Caco-2 (cell line): ENCODE results near the gene P2RX3. TPM values are rescaled to one million over a fixed set of nuclear protein-coding genes. Genes with fewer than 3 reads are reported as not detected.
A peak's percentile ranks its signal among the peaks of the same experiment; 100 is the strongest.

Source experiments
- BruUV-seq: library from RNA; stranded (reverse); fragments of 400-500 nt; replicated peaks from 2 replicates; lab custom pipeline; 2021; lab: Mats Ljungman, UMichigan
- CTCF ChIA-PET: fragments of 300-600 bp; sonication (Branson Sonifier 250); formaldehyde crosslinking; loops from one replicate; lab custom pipeline; 2022; ENCODE audit warnings: antibody characterized with exemption; lab: Charles Lee
- POLR2A ChIA-PET: fragments of 300-600 bp; sonication (Branson Sonifier 250); formaldehyde crosslinking; loops from one replicate; lab custom pipeline; 2022; ENCODE audit warnings: antibody characterized with exemption; lab: Charles Lee
- DNase-seq, 2 experiments: peaks; one replicate each; pipeline versions ENCODE4 v3.0.0 to v3.0.0-alpha.2; 2020 to 2022
- H3K27me3 ChIP-seq: replicated peaks from 2 replicates; pipeline ENCODE4 v1.6.0; 2011; ENCODE audit warnings: low read length; ENCODE audit not compliant: control insufficient read depth, insufficient read depth
- H3K36me3 ChIP-seq: 2 replicates; pipeline ENCODE4 v1.5.1; 2011; ENCODE audit warnings: low read length; ENCODE audit not compliant: control insufficient read depth, insufficient read depth
- H3K4me1 ChIP-seq: fragments of 250-450 bp; sonication (Bioruptor Pico); 2 replicates; pipeline ENCODE4 v1.5.1; 2020; ENCODE audit warnings: mild to moderate bottlenecking
- H3K4me3 ChIP-seq: 2 replicates; pipeline ENCODE4 v1.5.1; 2011; ENCODE audit warnings: low read depth, mild to moderate bottlenecking, control low read depth, low read length
- H3K9me3 ChIP-seq: fragments of 250-450 bp; sonication (Bioruptor Pico); 2 replicates; pipeline ENCODE4 v1.5.1; 2020; ENCODE audit warnings: mild to moderate bottlenecking, moderate library complexity
- H3K27ac Mint-ChIP-seq: one replicate; pipeline ENCODE4 v1.8.0; 2022; ENCODE audit warnings: mixed read lengths; ENCODE audit not compliant: unreplicated experiment
- H3K27me3 Mint-ChIP-seq: one replicate; pipeline ENCODE4 v1.8.0; 2022; ENCODE audit warnings: mixed read lengths; ENCODE audit not compliant: insufficient read depth, unreplicated experiment
- H3K36me3 Mint-ChIP-seq: one replicate; pipeline ENCODE4 v1.8.0; 2022; ENCODE audit warnings: mild to moderate bottlenecking, mixed read lengths; ENCODE audit not compliant: insufficient read depth, unreplicated experiment
- H3K4me1 Mint-ChIP-seq: one replicate; pipeline ENCODE4 v1.8.0; 2022; ENCODE audit warnings: low read depth, mixed read lengths; ENCODE audit not compliant: unreplicated experiment
- H3K4me3 Mint-ChIP-seq: one replicate; pipeline ENCODE4 v1.8.0; 2022; ENCODE audit warnings: mild to moderate bottlenecking, moderate library complexity, mixed read lengths; ENCODE audit not compliant: unreplicated experiment
- H3K9me3 Mint-ChIP-seq: one replicate; pipeline ENCODE4 v1.8.0; 2022; ENCODE audit warnings: mixed read lengths; ENCODE audit not compliant: unreplicated experiment
- intact Hi-C: fragments of 100-400 bp; cut with micrococcal nuclease; formaldehyde crosslinking; loops from one replicate; pipeline ENCODE4 v1.10.0; 2022; ENCODE audit not compliant: unreplicated experiment
- total RNA-seq: library from RNA; stranded (reverse); gene quantifications from 2 replicates; pipeline ENCODE4 v1.2.3, GENCODE V29; 2022
- TF ChIP-seq, protein P1 (sequence below), 2 experiments: fragments of 200-600 bp in 1 of 2; IDR thresholded peaks; 1 replicate in 1 of 2; 2 replicates in 1 of 2; pipeline versions ENCODE4 v1.5.1 to v1.8.0; 2011 to 2022; ENCODE audit warnings: antibody characterized with exemption in 1 of 2, control low read depth in 1 of 2, inconsistent platforms in 1 of 2, low read depth in 1 of 2, low read length in 1 of 2, mild to moderate bottlenecking in 1 of 2, moderate library complexity in 1 of 2; ENCODE audit not compliant: insufficient read depth in 1 of 2, severe bottlenecking in 1 of 2, unreplicated experiment in 1 of 2

The P2RX3 gene
- total RNA-seq, 1 experiment from 2014 or later: not detected

DNA sequence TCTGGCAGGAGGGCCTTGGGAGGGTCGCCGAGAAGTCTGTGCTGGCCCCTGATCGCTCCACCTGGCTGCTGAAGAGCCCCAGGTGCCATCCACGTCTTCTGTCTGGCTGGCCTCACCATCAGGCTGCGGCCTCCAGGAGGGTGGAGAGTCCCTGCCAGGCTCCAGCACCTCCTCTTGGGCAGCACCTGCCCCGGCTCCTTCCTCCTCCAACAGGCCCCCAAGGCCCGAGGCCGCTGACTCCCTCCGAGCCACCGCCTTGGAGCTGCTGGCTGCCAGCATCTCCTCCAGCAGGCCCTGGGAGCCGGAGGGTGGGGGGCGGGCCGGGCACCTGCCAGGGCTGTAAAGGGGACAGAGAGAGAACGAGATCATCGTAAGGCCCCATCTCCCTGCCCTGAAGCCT is 35.7 kb upstream of the P2RX3 start:
- Histone ChIP-seq H3K9me3 (no peaks in the 10 kb centered on the region; the same call in 1 of the 2 replicates), H3K36me3 (peaks cover 22% of the 10 kb centered on the region), H3K4me3 (no peak overlapping the region), H3K4me1 (no peaks in the 10 kb centered on the region), H3K27me3 (no peaks in the 10 kb centered on the region)
- DNase-seq: no peak
- H3K36me3 Mint-ChIP-seq: peaks cover 90% of the 10 kb centered on the region
- no peaks in the 10 kb centered on the region for H3K9me3 Mint-ChIP-seq
- no peaks in the 10 kb centered on the region for H3K27me3 Mint-ChIP-seq
- no peak overlapping the region for H3K27ac Mint-ChIP-seq
- BruUV-seq: no TSS peak
- H3K4me3 Mint-ChIP-seq: no peak overlapping the region
- intact Hi-C loops: no loop called here
- TF ChIP-seq, protein P1, sequence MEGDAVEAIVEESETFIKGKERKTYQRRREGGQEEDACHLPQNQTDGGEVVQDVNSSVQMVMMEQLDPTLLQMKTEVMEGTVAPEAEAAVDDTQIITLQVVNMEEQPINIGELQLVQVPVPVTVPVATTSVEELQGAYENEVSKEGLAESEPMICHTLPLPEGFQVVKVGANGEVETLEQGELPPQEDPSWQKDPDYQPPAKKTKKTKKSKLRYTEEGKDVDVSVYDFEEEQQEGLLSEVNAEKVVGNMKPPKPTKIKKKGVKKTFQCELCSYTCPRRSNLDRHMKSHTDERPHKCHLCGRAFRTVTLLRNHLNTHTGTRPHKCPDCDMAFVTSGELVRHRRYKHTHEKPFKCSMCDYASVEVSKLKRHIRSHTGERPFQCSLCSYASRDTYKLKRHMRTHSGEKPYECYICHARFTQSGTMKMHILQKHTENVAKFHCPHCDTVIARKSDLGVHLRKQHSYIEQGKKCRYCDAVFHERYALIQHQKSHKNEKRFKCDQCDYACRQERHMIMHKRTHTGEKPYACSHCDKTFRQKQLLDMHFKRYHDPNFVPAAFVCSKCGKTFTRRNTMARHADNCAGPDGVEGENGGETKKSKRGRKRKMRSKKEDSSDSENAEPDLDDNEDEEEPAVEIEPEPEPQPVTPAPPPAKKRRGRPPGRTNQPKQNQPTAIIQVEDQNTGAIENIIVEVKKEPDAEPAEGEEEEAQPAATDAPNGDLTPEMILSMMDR (IDR thresholded peaks at IDR 0.05; ENCODE audit: insufficient read depth in 1 of 2, low read depth in 1 of 2, low read length in 1 of 2, severe bottlenecking in 1 of 2, unreplicated experiment in 1 of 2): no peak
- H3K4me1 Mint-ChIP-seq: peaks cover 15% of the 10 kb centered on the region
- POLR2A ChIA-PET: no interaction called here
- CTCF ChIA-PET: no interaction called here

DNA sequence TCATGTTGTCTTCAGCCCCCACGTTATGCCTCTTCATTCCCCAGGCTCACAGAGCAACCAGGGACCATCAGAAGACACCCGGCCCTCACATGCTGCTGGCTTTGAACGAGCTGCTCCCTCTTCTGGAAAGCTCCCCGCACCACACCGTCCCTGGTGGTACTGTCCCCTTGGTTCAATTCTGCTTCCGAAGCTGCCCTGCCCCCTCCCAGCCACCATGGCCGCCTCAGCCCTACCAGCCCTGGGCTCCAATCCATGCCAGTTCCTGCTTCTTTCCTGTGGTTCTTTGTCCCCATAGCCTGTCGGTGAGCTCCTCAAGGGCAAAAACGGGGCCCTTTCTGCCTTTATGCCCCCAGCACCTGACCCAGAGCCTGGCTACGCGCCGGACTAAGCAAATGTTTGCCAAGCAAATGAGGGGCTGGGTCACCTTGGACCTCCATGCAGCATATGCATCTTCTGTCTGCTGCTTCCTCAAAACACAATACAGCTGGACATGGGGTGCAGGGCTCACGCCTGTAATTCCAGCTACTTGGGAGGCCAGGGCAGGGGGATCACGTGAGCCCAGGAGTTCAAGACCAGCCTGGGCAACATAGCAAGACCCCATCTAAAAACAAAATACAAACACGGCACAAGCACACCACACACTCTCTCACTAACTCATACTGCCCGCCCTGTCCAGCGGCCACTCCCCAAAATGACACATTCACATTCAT is 34.7 kb upstream of the P2RX3 start:
- intact Hi-C loops: no loop called here
- POLR2A ChIA-PET: no interaction called here
- no peaks in the 10 kb centered on the region for H3K4me1 ChIP-seq

DNA sequence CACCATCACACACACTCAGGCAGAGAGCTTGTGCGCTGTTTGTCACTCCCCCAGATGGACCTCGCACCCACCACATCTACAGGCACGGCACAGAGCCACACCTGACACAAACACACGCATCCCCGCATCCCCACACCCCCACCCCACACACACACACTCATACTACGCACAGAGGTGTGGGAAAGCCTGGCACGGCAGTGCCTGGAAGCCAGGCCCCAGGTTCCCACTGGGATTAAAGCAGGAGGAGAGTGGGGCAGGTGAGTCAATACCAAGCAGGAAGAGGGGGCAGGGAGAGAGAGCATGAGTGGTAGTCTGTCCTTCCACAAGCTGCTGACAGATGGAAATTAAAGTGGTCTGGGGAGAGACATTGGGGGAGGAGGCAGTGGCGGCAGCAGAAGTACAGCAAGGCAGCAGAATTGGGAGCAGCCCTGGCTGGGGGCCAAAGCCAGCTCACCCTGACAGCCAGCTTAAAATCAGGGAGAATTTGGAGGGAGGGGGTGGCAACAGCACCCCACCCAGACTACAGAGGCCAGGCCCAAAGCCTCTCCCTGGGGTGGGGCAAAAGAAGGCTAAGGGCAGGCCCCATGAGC is 34.1 kb upstream of the P2RX3 start:
- Mint-ChIP-seq H3K27ac (peak overlapping the region; percentile 59), H3K4me3 (no peak overlapping the region), H3K9me3 (no peaks in the 10 kb centered on the region), H3K4me1 (peaks cover 26% of the 10 kb centered on the region), H3K27me3 (no peaks in the 10 kb centered on the region), H3K36me3 (peaks cover 90% of the 10 kb centered on the region)
- ChIA-PET CTCF (interaction anchor here (1.6 kb wide), 1 partner anchor 26 kb away, joined by 3 read pairs; no protein-coding TSS in a partner anchor), POLR2A (no interaction called here)
- no peaks in the 10 kb centered on the region; the same call in 1 of the 2 replicates for H3K9me3 ChIP-seq
- no peaks in the 10 kb centered on the region for H3K4me1 ChIP-seq
- TF ChIP-seq, protein P1 (IDR thresholded peaks at IDR 0.05; ENCODE audit: insufficient read depth in 1 of 2, low read depth in 1 of 2, low read length in 1 of 2, severe bottlenecking in 1 of 2, unreplicated experiment in 1 of 2): no peak
- no peak for DNase-seq
- no TSS peak for BruUV-seq
- H3K4me3 ChIP-seq: no peak overlapping the region
- peaks cover 21% of the 10 kb centered on the region for H3K36me3 ChIP-seq
- no peaks in the 10 kb centered on the region for H3K27me3 ChIP-seq
- intact Hi-C loops: no loop called here

More for the DNA sequence above, 34.7 kb upstream of the P2RX3 start:
- CTCF ChIA-PET: interaction anchor here (1.6 kb wide), 1 partner anchor 25 kb away, joined by 3 read pairs; no protein-coding TSS in a partner anchor
- Histone ChIP-seq H3K9me3 (no peaks in the 10 kb centered on the region; the same call in 1 of the 2 replicates), H3K27me3 (no peaks in the 10 kb centered on the region), H3K36me3 (peaks cover 22% of the 10 kb centered on the region), H3K4me3 (no peak overlapping the region)
- H3K36me3 Mint-ChIP-seq: peaks cover 90% of the 10 kb centered on the region
- no TSS peak for BruUV-seq
- no peak for DNase-seq
- H3K9me3 Mint-ChIP-seq: no peaks in the 10 kb centered on the region
- H3K4me3 Mint-ChIP-seq: no peak overlapping the region
- peaks cover 20% of the 10 kb centered on the region for H3K4me1 Mint-ChIP-seq
- TF ChIP-seq, protein P1 (IDR thresholded peaks at IDR 0.05; ENCODE audit: insufficient read depth in 1 of 2, low read depth in 1 of 2, low read length in 1 of 2, severe bottlenecking in 1 of 2, unreplicated experiment in 1 of 2): no peak
- H3K27me3 Mint-ChIP-seq: no peaks in the 10 kb centered on the region
- peak overlapping the region; percentile 59 for H3K27ac Mint-ChIP-seq
